Body of pancreas (tissue), 4 donors: ENCODE measurements around the gene C17orf113. TPM values are rescaled to one million over a fixed set of nuclear protein-coding genes. Genes with fewer than 3 reads are reported as not detected.
A peak's percentile ranks its signal among the peaks of the same experiment; 100 is the strongest.

Experiments used
- ATAC-seq: fragments of 150-250 bp; one replicate; pipeline ENCODE4 v1.9.1; 2016
- DNase-seq, 4 donors: peaks; one replicate each; pipeline ENCODE4 v3.0.0-alpha.2; 2019
- H3K27ac ChIP-seq, 4 donors: fragments of 200-600 bp; sonication (generic); 1 replicate in 3 of 4; 2 replicates in 1 of 4; pipeline versions ENCODE4 v1.5.1 to v1.6.1; 2016 to 2019; ENCODE audit warnings: mild to moderate bottlenecking in 1 of 4, mixed read lengths in 1 of 4, moderate library complexity in 1 of 4
- H3K27me3 ChIP-seq, 2 donors: fragments of 200-600 bp; sonication (generic); one replicate each; pipeline ENCODE4 v1.6.0; 2016; ENCODE audit warnings: mild to moderate bottlenecking in 1 of 2
- H3K36me3 ChIP-seq, 2 donors: fragments of 200-600 bp; sonication (generic); replicated peaks in 1 of 2; 2 replicates each; pipeline ENCODE4 v1.5.1; 2016; ENCODE audit warnings: low read depth in 2 of 2; ENCODE audit not compliant: insufficient read depth in 1 of 2
- H3K4me1 ChIP-seq: fragments of 200-600 bp; sonication (generic); one replicate; pipeline ENCODE4 v1.6.0; 2016
- H3K4me3 ChIP-seq, 2 donors: fragments of 200-600 bp; sonication (generic); 1 replicate in 1 of 2; 2 replicates in 1 of 2; pipeline ENCODE4 v1.5.1; 2016 to 2019
- H3K9me3 ChIP-seq, 3 donors: fragments of 200-600 bp; sonication (generic); 1 replicate in 2 of 3; 2 replicates in 1 of 3; pipeline ENCODE4 v1.5.1; 2016
- CTCF ChIP-seq, 7 experiments: fragments of 450-650 bp in 4 of 7; fragments of 200-600 bp in 3 of 7; sonication (generic) in 3 of 7; IDR thresholded peaks; one replicate each; pipeline ENCODE4 v1.5.1; 2016 to 2019; ENCODE audit warnings: antibody characterized with exemption in 7 of 7
- POLR2A ChIP-seq, 3 donors: fragments of 450-650 bp; IDR thresholded peaks; one replicate each; pipeline ENCODE4 v1.6.1; 2016; ENCODE audit warnings: antibody characterized with exemption in 3 of 3, mild to moderate bottlenecking in 2 of 3
- WGBS, 2 donors: methylation state at CpG; one replicate each; pipeline ENCODE4 v1.1.5; 2017; 5-methylcytosine and 5-hydroxymethylcytosine counted together
- intact Hi-C: fragments of 100-400 bp; cut with DNase I; formaldehyde crosslinking; loops from one replicate; pipeline ENCODE4 v1.15.1; 2023
- total RNA-seq, 2 donors: library from RNA; depleted of rRNA; stranded (reverse); fragments of >200 nt; gene quantifications; one replicate each; pipeline ENCODE4 v1.1.0, GENCODE V29; 2016

C17orf113 gene
- total RNA-seq, 2 donors from 2014 or later: 1.6 to 4.4 TPM

- intact Hi-C loops: loop anchor here (5.0 kb wide), 1 partner anchor 40 kb away; the partner anchor contains the start of gene DHX58
- Histone ChIP-seq H3K9me3 (no peaks in the 10 kb centered on the region), H3K36me3 (no peaks in the 10 kb centered on the region), H3K27me3 (peaks cover 0 to 13% of the 10 kb centered on the region in 2 donors), H3K4me1 (peaks cover 10% of the 10 kb centered on the region), H3K4me3 (no peak overlapping the region), H3K27ac (no peak overlapping the region)
- ATAC-seq: peak; percentile 53
- peak; percentile 25 to 62 (median 38) for DNase-seq
- TF ChIP-seq CTCF (IDR thresholded peaks at IDR 0.05): peak in 2 of 7 experiments; percentile 32 to 44
- no peak for TF ChIP-seq POLR2A (IDR thresholded peaks at IDR 0.05)
- 12 to 27% methylated on average over 10 to 60 of the region's 67 CpGs for WGBS, 2 donors
Observed at GRCh38 chr17:42072323-42073187, 22.2 kb upstream of the C17orf113 start.

GRCh38 chr17:42071810-42072209 lies 21.4 kb upstream of the C17orf113 start:
- DNase-seq (no peak), ATAC-seq (no peak)
- no peaks in the 10 kb centered on the region for H3K36me3 ChIP-seq
- no peak overlapping the region for H3K4me3 ChIP-seq
- TF ChIP-seq CTCF (IDR thresholded peaks at IDR 0.05) (no peak), POLR2A (IDR thresholded peaks at IDR 0.05) (no peak)
- intact Hi-C loops: loop anchor here (5.0 kb wide), 1 partner anchor 40 kb away; the partner anchor contains the start of gene DHX58
- H3K4me1 ChIP-seq: peaks cover 10% of the 10 kb centered on the region
- no peak overlapping the region for H3K27ac ChIP-seq
- H3K9me3 ChIP-seq: no peaks in the 10 kb centered on the region
- WGBS, 2 donors: 33% methylated on average over 2 to 3 of the region's 3 CpGs
- peaks cover 0 to 13% of the 10 kb centered on the region in 2 donors for H3K27me3 ChIP-seq

GRCh38 chr17:42068979-42069378 lies 18.6 kb upstream of the C17orf113 start:
- TF ChIP-seq POLR2A (IDR thresholded peaks at IDR 0.05) (no peak), CTCF (IDR thresholded peaks at IDR 0.05) (no peak)
- Histone ChIP-seq H3K36me3 (no peaks in the 10 kb centered on the region), H3K4me1 (peaks cover 10% of the 10 kb centered on the region), H3K9me3 (no peaks in the 10 kb centered on the region), H3K27me3 (peaks cover 0 to 13% of the 10 kb centered on the region in 2 donors), H3K4me3 (no peak overlapping the region), H3K27ac (no peak overlapping the region)
- DNase-seq (no peak), ATAC-seq (no peak)
- intact Hi-C loops: no loop called here
- 60 to 84% methylated on average over 3 of the region's 3 CpGs for WGBS, 2 donors

GRCh38 chr17:42067371-42068091 lies 17.1 kb upstream of the C17orf113 start:
- no peaks in the 10 kb centered on the region for H3K36me3 ChIP-seq
- peak; percentile 68 to 86 (median 83) for TF ChIP-seq CTCF (IDR thresholded peaks at IDR 0.05)
- no peak for TF ChIP-seq POLR2A (IDR thresholded peaks at IDR 0.05)
- no peak overlapping the region for H3K4me3 ChIP-seq
- 11 to 24% methylated on average over 5 to 12 of the region's 12 CpGs for WGBS, 2 donors
- H3K27me3 ChIP-seq: peaks cover 0 to 9% of the 10 kb centered on the region in 2 donors
- H3K4me1 ChIP-seq: peaks cover 7% of the 10 kb centered on the region
- peak; percentile 71 for ATAC-seq
- intact Hi-C loops: no loop called here
- no peaks in the 10 kb centered on the region for H3K9me3 ChIP-seq
- H3K27ac ChIP-seq: no peak overlapping the region
- peak; percentile 51 to 75 (median 70) for DNase-seq
